ENCODE measurements around the gene TLE6. TPM values are rescaled to one million over a fixed set of nuclear protein-coding genes. Genes with fewer than 3 reads are reported as not detected.

Gene TLE6
- total and polyA plus RNA-seq, 2 of the 8 experiments (the other 6 are each of a cell fraction or from before 2014, with no cell fraction given) = 2.5 to 2.9 TPM

DNA sequence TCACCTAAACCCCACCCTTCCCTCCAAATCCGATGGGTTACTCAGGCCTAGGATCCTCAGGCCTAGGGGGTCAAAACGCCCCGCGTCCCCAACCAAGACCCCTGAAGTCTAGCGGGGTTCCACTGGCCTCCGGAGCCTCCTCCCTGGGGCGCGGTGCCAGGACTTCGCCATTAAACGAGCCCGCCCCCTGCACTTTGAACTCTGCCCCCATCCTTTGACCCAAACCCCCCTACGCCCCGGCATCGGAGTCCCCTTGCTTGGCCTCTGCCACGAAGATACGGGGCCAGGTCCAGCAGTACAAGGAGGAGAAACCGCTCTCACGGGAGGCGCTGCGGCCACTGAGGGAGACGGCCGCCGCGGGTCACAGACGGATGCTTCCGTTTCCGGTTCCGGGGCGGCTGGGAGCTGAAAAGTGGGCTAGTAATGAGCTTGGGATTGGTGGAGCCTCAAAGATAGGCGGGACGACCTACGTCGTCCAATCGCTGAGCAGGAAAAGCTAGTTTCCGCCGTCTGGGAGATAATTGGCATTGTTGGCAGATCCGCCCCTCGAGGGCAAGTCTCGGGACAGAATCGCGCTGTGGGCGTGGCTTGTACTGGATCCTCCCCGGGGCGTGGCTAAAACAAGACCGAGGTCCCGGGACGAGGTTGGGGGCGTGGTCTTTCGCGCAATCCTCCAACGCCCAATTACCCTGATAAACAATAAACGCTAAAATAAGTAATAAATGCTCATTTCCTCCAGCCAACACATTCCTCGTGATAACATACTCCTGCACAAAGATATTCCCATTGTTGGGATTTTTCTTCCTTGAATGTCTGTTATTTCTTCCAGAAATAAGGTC lies 26.9 kb upstream of the TLE6 start:
- POLR2A ChIA-PET (ENCODE audit: partially characterized antibody) = interaction anchor here (0.6 to 2.3 kb wide), 14 partner anchors 11 to 273 kb away, joined by 3 to 7 read pairs (median 3); no protein-coding TSS in a partner anchor
- CTCF ChIA-PET (ENCODE audit: partially characterized antibody) = interaction anchor here (0.6 to 18.9 kb wide), 32 partner anchors 11 to 556 kb away, joined by 3 to 260 read pairs (median 4); partner anchors contain the start of gene ZNF57
- Histone ChIP-seq H3K79me2 (ENCODE audit: control insufficient read depth in 1 of 2, insufficient read depth in 2 of 2, low read length in 2 of 2) (peaks cover 0 to 12% of the 10 kb centered on the region in 2 experiments; a peak in 2 of 4 replicates), H3K4me2 (ENCODE audit: insufficient read depth in 1 of 2, low read depth in 2 of 2, low read length in 2 of 2) (peak overlapping the region; percentile 87 to 92), H4K20me1 (replicated peaks in 1 of 2; ENCODE audit: control insufficient read depth in 1 of 2, insufficient read depth in 2 of 2, low read length in 2 of 2) (no peaks in the 10 kb centered on the region), H2BK15ac (ENCODE audit: low read length) (no peak overlapping the region), H3K27me3 (replicated peaks in 1 of 4; ENCODE audit: control insufficient read depth in 3 of 4, extremely low read depth in 1 of 4, insufficient read depth in 3 of 4, low read length in 3 of 4) (no peaks in the 10 kb centered on the region), H3K27ac (ENCODE audit: low read depth, low read length) (peak overlapping the region; percentile 74), H3K4ac (replicated peaks; ENCODE audit: insufficient read length, low read depth, low read length) (no peak overlapping the region), H2BK120ac (replicated peaks; ENCODE audit: low read depth, low read length) (no peak overlapping the region), H2BK5ac (ENCODE audit: low read depth, low read length) (peak overlapping the region; percentile 75), H3K4me3 (ENCODE audit: extremely low read depth in 1 of 4, insufficient read depth in 2 of 4, low read depth in 3 of 4, low read length in 4 of 4) (peak overlapping the region; percentile 73 to 98 (median 90)), H3K36me3 (ENCODE audit: control insufficient read depth in 2 of 4, insufficient read depth in 4 of 4, low read length in 3 of 4) (no peaks in the 10 kb centered on the region), H2AFZ (ENCODE audit: low read length) (no peak overlapping the region; the same call in 1 of the 2 replicates), H2BK12ac (ENCODE audit: low read depth, low read length) (no peak overlapping the region), H3K14ac (ENCODE audit: insufficient read length) (no peak overlapping the region), H3K79me1 (ENCODE audit: low read depth, low read length) (peaks cover 9% of the 10 kb centered on the region; the same call in 1 of the 2 replicates), H4K5ac (ENCODE audit: insufficient read length, low read depth, low read length) (peak overlapping the region; percentile 75), H3K23me2 (ENCODE audit: low read depth, low read length) (peaks cover 4% of the 10 kb centered on the region; the same call in 1 of the 2 replicates), H2BK20ac (ENCODE audit: low read length) (no peak overlapping the region), H3K9ac (replicated peaks in 1 of 4; ENCODE audit: extremely low read depth in 1 of 4, low read depth in 3 of 4, low read length in 3 of 4) (peak overlapping the region; percentile 67 to 88 (median 77)), H2AK5ac (ENCODE audit: low read depth, low read length) (no peak overlapping the region), H3K56ac (replicated peaks; ENCODE audit: insufficient read length, low read depth, low read length) (peak overlapping the region; percentile 79), H3K23ac (ENCODE audit: insufficient read length) (no peak overlapping the region), H3K9me3 (ENCODE audit: insufficient read depth in 2 of 2, low read depth in 1 of 2, low read length in 1 of 2) (no peaks in the 10 kb centered on the region), H4K91ac (replicated peaks; ENCODE audit: insufficient read length, low read length) (no peak overlapping the region), H3K18ac (ENCODE audit: extremely low read depth, low read length) (no peak overlapping the region), H3K4me1 (replicated peaks in 1 of 4; ENCODE audit: control insufficient read depth in 3 of 4, insufficient read depth in 4 of 4, low read length in 3 of 4) (peaks cover 0 to 6% (median 4%) of the 10 kb centered on the region in 4 experiments; a peak in 4 of 7 replicates), H4K8ac (ENCODE audit: extremely low read depth, insufficient read depth, low read length) (peak overlapping the region; percentile 98)
- DNase-seq (ENCODE audit: low read depth in 1 of 2, low spot score in 2 of 2) = peak; percentile 99 to 100
- 1% methylated on average over 53 of the region's 53 CpGs; no CpG with 5 or more reads in 1 of the 2 experiments for WGBS, 2 experiments (ENCODE audit: extremely low coverage in 1 of 2, insufficient coverage in 1 of 2, insufficient read length in 1 of 2, insufficient replicate concordance in 2 of 2, low coverage in 1 of 2, low lambda C conversion rate in 2 of 2, missing lambda C conversion rate in 1 of 2)
- peak; percentile 99 for FAIRE-seq
- TF ChIP-seq CHD1 (IDR thresholded peaks at IDR 0.05; ENCODE audit: low read depth, low read length) = no peak
- 0 out of 2 replicates have a peak, but pooled peaks have one; percentile 39 for TF ChIP-seq SP4 (IDR thresholded peaks at IDR 0.05; ENCODE audit: low read length)
- TF ChIP-seq FOSL1 (IDR thresholded peaks at IDR 0.05; ENCODE audit: insufficient read depth, low read depth, low read length) = no peak
- TF ChIP-seq PHF8 (conservative IDR thresholded peaks at IDR 0.05; ENCODE audit: low read depth, low read length) = peak; percentile 99
- TF ChIP-seq SIN3A (conservative IDR thresholded peaks at IDR 0.05 in 1 of 2, IDR thresholded peaks at IDR 0.05 in 1 of 2; ENCODE audit: low read depth in 1 of 2, low read length in 2 of 2) = peak in 1 of 2 experiments; percentile 76; a peak in 1 of 4 replicates
- TF ChIP-seq CTBP2 (IDR thresholded peaks at IDR 0.05; ENCODE audit: borderline replicate concordance, insufficient read depth, insufficient read length, low read length) = no peak
- TF ChIP-seq EP300 (IDR thresholded peaks at IDR 0.05; ENCODE audit: borderline replicate concordance in 1 of 2, low read depth in 2 of 2, low read length in 2 of 2) = no peak
- TF ChIP-seq ATF3 (IDR thresholded peaks at IDR 0.05; ENCODE audit: insufficient read depth, low read depth, low read length) = no peak
- TF ChIP-seq BCL11A (IDR thresholded peaks at IDR 0.05; ENCODE audit: low read depth in 2 of 2, low read length in 2 of 2) = no peak
